ENCODE results near the gene NUDT16L1. TPM values are rescaled to one million over a fixed set of nuclear protein-coding genes. Genes with fewer than 3 reads are reported as not detected.
A peak's percentile ranks its signal among the peaks of the same experiment; 100 is the strongest.

NUDT16L1 gene
- total and polyA plus RNA-seq, 2 donors, result 35.4 to 37.1 TPM

DNA sequence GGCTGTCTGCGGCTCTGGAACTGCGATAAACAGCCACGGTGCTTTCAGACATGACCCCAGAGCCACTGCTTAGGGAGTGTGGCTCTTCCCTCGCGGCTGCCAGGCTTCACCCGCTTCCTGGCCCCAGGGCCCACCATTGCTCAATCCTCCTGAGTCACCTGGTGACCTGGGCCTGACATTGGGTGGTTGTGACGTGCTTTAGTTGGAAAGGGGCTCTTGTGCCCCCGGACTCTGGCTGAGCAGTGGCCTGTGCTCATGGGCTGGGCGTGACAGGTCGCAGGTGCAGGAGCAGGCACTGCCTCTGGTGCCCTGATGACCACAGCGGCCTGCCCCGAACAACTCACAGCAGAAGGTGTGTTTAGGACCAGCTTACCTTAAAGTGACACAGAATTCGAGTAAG is 8.6 kb upstream of the NUDT16L1 start:
- no peak overlapping the region for H3K27ac ChIP-seq (ENCODE audit: low read depth in 1 of 2, low read length in 1 of 2)
- no peaks in the 10 kb centered on the region for H3K27me3 ChIP-seq (ENCODE audit: control insufficient read depth in 2 of 2, insufficient read depth in 1 of 2, low read length in 1 of 2)
- peaks cover 47 to 80% of the 10 kb centered on the region in 2 donors for H3K36me3 ChIP-seq (ENCODE audit: control insufficient read depth in 2 of 2, insufficient read depth in 2 of 2, low read length in 1 of 2)
- H3K4me1 ChIP-seq (ENCODE audit: control insufficient read depth in 2 of 2, insufficient read depth in 2 of 2, low read length in 2 of 2), result peaks cover 0 to 19% of the 10 kb centered on the region in 2 donors
- H3K9me3 ChIP-seq (ENCODE audit: control insufficient read depth in 2 of 2, insufficient read depth in 1 of 2, low read length in 1 of 2), result peaks cover 0 to 4% of the 10 kb centered on the region in 2 donors
- H3K4me3 ChIP-seq (ENCODE audit: low read length in 2 of 2), result no peak overlapping the region
- DNase-seq (ENCODE audit: low read depth in 6 of 9, low spot score in 9 of 9), result no peak
- 98% methylated on average over 13 of the region's 13 CpGs for WGBS

DNA sequence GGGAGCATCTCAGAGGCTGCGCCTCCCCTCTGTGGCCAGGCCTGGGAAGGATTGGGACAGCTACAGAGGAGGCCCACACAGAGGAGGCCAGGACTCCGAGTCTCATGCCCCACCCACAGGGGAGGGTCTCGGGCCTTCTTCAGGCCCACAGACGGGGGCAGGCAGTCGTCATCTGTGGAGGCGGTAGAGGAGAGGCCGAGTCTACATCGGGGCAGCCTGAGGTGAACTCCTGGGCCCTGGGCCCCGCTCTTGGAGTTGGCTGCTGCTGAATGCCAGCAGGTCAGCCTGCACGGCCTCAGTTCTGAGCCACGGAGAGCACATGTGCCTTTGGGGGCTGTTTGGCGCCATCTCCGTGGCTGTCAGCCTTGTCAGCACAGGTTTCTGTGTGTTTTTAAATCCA is 8.1 kb upstream of the NUDT16L1 start:
- no peak overlapping the region for H3K4me3 ChIP-seq (ENCODE audit: low read length in 2 of 2)
- H3K36me3 ChIP-seq (ENCODE audit: control insufficient read depth in 2 of 2, insufficient read depth in 2 of 2, low read length in 1 of 2), result peaks cover 47 to 82% of the 10 kb centered on the region in 2 donors
- H3K4me1 ChIP-seq (ENCODE audit: control insufficient read depth in 2 of 2, insufficient read depth in 2 of 2, low read length in 2 of 2), result peaks cover 0 to 19% of the 10 kb centered on the region in 2 donors
- 98% methylated on average over 13 of the region's 13 CpGs for whole genome bisulfite sequencing
- H3K27ac ChIP-seq (ENCODE audit: low read depth in 1 of 2, low read length in 1 of 2), result peak overlapping the region in 1 of 2 donors; percentile 31
- peaks cover 0 to 4% of the 10 kb centered on the region in 2 donors for H3K9me3 ChIP-seq (ENCODE audit: control insufficient read depth in 2 of 2, insufficient read depth in 1 of 2, low read length in 1 of 2)
- DNase-seq (ENCODE audit: low read depth in 6 of 9, low spot score in 9 of 9), result no peak
- no peaks in the 10 kb centered on the region for H3K27me3 ChIP-seq (ENCODE audit: control insufficient read depth in 2 of 2, insufficient read depth in 1 of 2, low read length in 1 of 2)

DNA sequence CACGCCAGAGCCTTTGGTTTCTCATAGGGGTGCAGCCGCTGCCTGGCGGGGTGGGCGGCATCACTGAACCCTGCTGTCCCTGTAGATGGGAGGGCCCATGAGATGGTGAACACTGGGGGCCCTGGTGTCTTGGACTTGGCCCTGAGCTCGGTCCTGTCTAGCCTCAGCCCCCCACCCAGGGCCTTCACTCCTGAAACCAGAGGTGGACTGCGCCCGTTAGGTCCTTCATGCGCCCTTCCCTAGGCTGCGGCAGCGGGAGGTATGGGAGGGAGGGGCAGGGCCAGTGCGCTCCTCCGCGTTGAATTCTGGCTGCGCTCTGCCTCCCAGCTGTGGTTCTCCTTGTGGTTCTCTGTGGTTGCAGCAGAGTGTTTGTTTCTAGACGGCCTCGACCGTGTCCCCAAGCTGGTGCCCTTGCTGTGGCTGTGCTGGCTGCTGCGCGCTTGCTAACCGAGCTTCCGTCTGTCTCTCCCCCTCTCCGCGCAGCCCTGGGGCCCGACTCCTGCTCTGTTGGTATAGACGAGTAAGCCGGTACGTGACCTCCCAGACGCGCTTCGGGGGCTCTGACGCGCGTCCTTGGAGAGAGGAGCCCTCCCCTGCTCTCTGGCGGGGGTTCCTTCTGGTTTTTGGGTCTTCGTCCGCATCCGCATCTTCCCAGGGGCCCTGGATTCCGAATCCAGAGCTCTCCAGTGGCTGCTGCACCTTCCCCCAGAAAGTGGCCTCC is 7.4 kb upstream of the NUDT16L1 start:
- H3K4me3 ChIP-seq (ENCODE audit: low read length in 2 of 2), result no peak overlapping the region
- peaks cover 47 to 85% of the 10 kb centered on the region in 2 donors for H3K36me3 ChIP-seq (ENCODE audit: control insufficient read depth in 2 of 2, insufficient read depth in 2 of 2, low read length in 1 of 2)
- peaks cover 0 to 19% of the 10 kb centered on the region in 2 donors for H3K4me1 ChIP-seq (ENCODE audit: control insufficient read depth in 2 of 2, insufficient read depth in 2 of 2, low read length in 2 of 2)
- H3K9me3 ChIP-seq (ENCODE audit: control insufficient read depth in 2 of 2, insufficient read depth in 1 of 2, low read length in 1 of 2), result peaks cover 0 to 4% of the 10 kb centered on the region in 2 donors
- no peak overlapping the region for H3K27ac ChIP-seq (ENCODE audit: low read depth in 1 of 2, low read length in 1 of 2)
- no peak for DNase-seq (ENCODE audit: low read depth in 6 of 9, low spot score in 9 of 9)
- no peaks in the 10 kb centered on the region for H3K27me3 ChIP-seq (ENCODE audit: control insufficient read depth in 2 of 2, insufficient read depth in 1 of 2, low read length in 1 of 2)
- 97% methylated on average over 38 of the region's 38 CpGs for WGBS

DNA sequence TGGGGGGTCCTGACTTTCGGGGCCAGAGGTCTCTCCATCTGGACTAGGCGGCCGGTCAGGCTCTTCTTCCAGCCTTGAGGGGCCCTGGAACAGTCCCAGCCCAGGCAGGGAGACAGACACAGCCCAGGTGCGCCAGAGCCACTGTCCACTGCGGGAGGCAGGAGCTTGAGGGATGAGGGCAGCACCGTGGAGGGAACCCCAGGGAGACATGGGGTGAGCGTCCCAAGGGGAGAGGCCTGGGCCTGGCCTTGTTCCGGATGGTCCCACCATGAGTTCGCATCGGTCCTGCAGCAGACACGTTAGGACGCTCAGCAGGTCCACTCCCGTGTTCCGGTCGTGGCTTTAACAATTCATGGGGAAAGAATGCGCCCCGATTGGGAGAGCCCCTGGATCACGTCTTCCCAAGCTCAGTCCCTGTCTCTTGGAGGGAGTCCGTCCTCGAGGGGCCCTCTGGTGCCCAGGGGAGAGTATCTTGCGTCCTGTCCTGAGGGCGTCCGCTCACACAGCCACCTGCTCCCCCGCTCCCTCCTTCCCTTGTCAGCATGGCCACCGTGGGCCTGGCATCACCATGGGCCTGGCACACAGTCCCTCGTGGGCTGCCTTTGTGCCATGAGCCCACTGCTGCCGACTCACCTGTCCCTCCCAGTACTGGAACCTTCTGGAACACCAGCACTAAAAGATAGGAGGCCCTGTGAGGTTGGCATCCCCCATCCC is 6.7 kb upstream of the NUDT16L1 start:
- H3K4me1 ChIP-seq (ENCODE audit: control insufficient read depth in 2 of 2, insufficient read depth in 2 of 2, low read length in 2 of 2), result peaks cover 0 to 13% of the 10 kb centered on the region in 2 donors
- no peaks in the 10 kb centered on the region for H3K27me3 ChIP-seq (ENCODE audit: control insufficient read depth in 2 of 2, insufficient read depth in 1 of 2, low read length in 1 of 2)
- peaks cover 47 to 77% of the 10 kb centered on the region in 2 donors for H3K36me3 ChIP-seq (ENCODE audit: control insufficient read depth in 2 of 2, insufficient read depth in 2 of 2, low read length in 1 of 2)
- DNase-seq (ENCODE audit: low read depth in 6 of 9, low spot score in 9 of 9), result no peak
- H3K27ac ChIP-seq (ENCODE audit: low read depth in 1 of 2, low read length in 1 of 2), result no peak overlapping the region
- 98% methylated on average over 27 of the region's 27 CpGs for WGBS
- H3K4me3 ChIP-seq (ENCODE audit: low read length in 2 of 2), result no peak overlapping the region
- peaks cover 0 to 4% of the 10 kb centered on the region in 2 donors for H3K9me3 ChIP-seq (ENCODE audit: control insufficient read depth in 2 of 2, insufficient read depth in 1 of 2, low read length in 1 of 2)

DNA sequence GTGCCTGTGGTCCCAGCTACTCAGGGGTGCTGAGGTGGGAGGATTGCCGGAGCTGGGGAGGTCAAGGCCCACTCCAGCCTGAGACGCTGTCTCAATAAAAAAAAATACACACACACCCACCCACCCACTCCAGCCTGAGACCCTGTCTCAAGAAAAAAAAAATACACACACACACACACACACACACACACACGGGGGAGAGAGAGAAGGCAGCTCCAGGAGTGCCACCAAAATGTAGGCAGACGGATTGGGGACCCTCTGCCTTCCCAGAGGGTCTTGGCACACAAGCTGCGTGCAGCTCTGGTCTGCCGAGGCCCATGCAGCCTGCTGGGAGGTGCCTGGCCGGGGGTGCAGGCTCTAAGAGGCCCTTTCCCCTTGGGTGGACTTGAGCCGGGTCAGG is 5.9 kb upstream of the NUDT16L1 start:
- H3K27ac ChIP-seq (ENCODE audit: low read depth in 1 of 2, low read length in 1 of 2), result no peak overlapping the region
- no peak for DNase-seq (ENCODE audit: low read depth in 6 of 9, low spot score in 9 of 9)
- peaks cover 47 to 72% of the 10 kb centered on the region in 2 donors for H3K36me3 ChIP-seq (ENCODE audit: control insufficient read depth in 2 of 2, insufficient read depth in 2 of 2, low read length in 1 of 2)
- no peaks in the 10 kb centered on the region for H3K27me3 ChIP-seq (ENCODE audit: control insufficient read depth in 2 of 2, insufficient read depth in 1 of 2, low read length in 1 of 2)
- H3K4me3 ChIP-seq (ENCODE audit: low read length in 2 of 2), result no peak overlapping the region
- H3K9me3 ChIP-seq (ENCODE audit: control insufficient read depth in 2 of 2, insufficient read depth in 1 of 2, low read length in 1 of 2), result peaks cover 0 to 4% of the 10 kb centered on the region in 2 donors
- H3K4me1 ChIP-seq (ENCODE audit: control insufficient read depth in 2 of 2, insufficient read depth in 2 of 2, low read length in 2 of 2), result peaks cover under 1 to 8% of the 10 kb centered on the region in 2 donors
- 96% methylated on average over 8 of the region's 8 CpGs for WGBS

DNA sequence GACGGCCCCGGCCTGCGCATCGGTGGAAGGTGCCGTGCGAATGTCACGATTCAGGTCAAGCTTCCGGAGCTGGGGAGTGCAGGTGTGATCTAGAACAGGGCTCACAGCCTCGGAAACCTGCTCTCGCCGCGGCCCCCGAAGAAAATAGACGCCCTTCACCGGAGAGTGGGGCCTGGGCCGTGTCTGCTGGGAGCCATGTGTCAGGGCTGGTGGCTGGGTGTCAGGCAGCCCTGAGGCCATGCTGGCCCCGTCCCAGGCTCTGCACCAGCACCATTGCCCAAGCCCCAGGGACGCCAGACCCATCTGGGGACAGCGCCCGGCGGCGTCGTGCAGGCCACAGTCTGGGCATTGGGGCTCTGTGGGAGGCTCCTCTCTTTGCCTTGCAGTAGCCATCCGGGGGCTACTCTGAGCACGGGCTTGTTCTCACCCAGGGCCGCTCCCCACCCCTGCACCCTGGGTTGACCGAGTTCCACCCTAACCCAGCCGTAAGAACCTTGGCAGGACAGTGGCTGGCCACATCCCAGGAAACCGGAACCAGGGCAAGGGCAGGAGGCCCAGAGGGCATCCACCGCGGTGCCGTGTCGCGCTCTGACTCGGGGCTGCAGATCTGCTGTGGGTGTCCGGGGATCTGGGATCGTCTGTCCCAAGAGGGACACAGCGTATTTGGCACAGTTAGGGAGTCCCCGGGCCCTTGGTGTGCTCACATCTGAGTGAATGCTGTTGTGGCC is 5.3 kb upstream of the NUDT16L1 start:
- no peak for DNase-seq (ENCODE audit: low read depth in 6 of 9, low spot score in 9 of 9)

DNA sequence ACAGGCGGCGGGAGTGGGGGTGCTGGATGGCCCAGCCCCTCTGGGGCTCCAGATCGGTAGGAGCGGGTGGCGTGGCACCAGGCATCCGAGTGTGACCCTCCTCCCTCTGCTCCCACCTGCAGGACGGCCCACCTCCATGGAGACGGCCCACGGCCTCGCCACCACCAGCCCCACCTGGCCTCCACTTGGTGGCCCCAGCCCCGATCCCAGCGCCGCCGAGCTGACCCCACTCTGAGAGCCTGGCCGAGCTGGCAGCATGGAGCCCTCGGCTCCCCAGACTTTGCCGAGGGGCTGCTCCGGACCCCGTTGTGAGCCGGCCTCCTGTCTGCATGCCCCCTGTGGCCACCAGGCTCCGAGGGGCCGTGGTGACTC is 4.7 kb upstream of the NUDT16L1 start:
- WGBS, result 97% methylated on average over 22 of the region's 22 CpGs
- Histone ChIP-seq H3K27me3 (ENCODE audit: control insufficient read depth in 2 of 2, insufficient read depth in 1 of 2, low read length in 1 of 2) (no peaks in the 10 kb centered on the region), H3K27ac (ENCODE audit: low read depth in 1 of 2, low read length in 1 of 2) (no peak overlapping the region), H3K4me3 (ENCODE audit: low read length in 2 of 2) (no peak overlapping the region), H3K4me1 (ENCODE audit: control insufficient read depth in 2 of 2, insufficient read depth in 2 of 2, low read length in 2 of 2) (peaks cover 6 to 10% of the 10 kb centered on the region in 2 donors), H3K9me3 (ENCODE audit: control insufficient read depth in 2 of 2, insufficient read depth in 1 of 2, low read length in 1 of 2) (peaks cover 0 to 4% of the 10 kb centered on the region in 2 donors), H3K36me3 (ENCODE audit: control insufficient read depth in 2 of 2, insufficient read depth in 2 of 2, low read length in 1 of 2) (peaks cover 37 to 60% of the 10 kb centered on the region in 2 donors)
- DNase-seq (ENCODE audit: low read depth in 6 of 9, low spot score in 9 of 9), result no peak

More for the DNA sequence above, 5.3 kb upstream of the NUDT16L1 start:
- Histone ChIP-seq H3K4me1 (ENCODE audit: control insufficient read depth in 2 of 2, insufficient read depth in 2 of 2, low read length in 2 of 2) (peaks cover 6 to 9% of the 10 kb centered on the region in 2 donors), H3K4me3 (ENCODE audit: low read length in 2 of 2) (no peak overlapping the region), H3K27me3 (ENCODE audit: control insufficient read depth in 2 of 2, insufficient read depth in 1 of 2, low read length in 1 of 2) (no peaks in the 10 kb centered on the region), H3K36me3 (ENCODE audit: control insufficient read depth in 2 of 2, insufficient read depth in 2 of 2, low read length in 1 of 2) (peaks cover 41 to 65% of the 10 kb centered on the region in 2 donors), H3K27ac (ENCODE audit: low read depth in 1 of 2, low read length in 1 of 2) (no peak overlapping the region), H3K9me3 (ENCODE audit: control insufficient read depth in 2 of 2, insufficient read depth in 1 of 2, low read length in 1 of 2) (peaks cover 0 to 4% of the 10 kb centered on the region in 2 donors)
- WGBS, result 98% methylated on average over 39 of the region's 39 CpGs

DNA sequence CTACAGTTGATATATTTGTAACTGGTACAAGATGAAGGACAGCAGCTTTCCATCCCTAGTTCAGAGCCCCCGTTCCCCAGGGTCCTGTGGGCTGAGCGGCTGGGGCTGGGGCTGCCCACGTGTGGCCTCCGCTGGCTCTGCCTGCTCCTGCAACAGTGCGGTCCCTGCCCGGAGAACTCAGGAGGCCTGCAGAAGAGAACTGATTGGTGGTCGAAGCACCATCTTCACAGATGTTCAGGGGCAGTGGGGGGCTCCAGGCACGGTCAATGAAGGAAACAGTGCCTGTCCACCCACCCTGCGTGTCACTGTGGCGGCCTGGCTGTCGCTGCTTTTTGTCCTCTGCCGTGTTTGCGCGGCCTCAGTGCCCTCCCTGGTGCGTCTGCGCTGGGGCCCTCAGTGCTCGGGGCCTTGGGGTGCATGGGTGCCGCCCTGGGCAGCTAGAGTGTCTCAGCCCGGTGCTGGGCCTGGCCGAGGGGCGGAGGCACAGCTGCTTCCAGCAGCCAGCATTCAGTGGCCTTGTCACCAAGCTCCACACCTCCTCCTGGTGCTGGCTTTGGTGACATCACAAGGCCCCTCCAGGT is 4.2 kb upstream of the NUDT16L1 start:
- peaks cover 6 to 10% of the 10 kb centered on the region in 2 donors for H3K4me1 ChIP-seq (ENCODE audit: control insufficient read depth in 2 of 2, insufficient read depth in 2 of 2, low read length in 2 of 2)
- H3K9me3 ChIP-seq (ENCODE audit: control insufficient read depth in 2 of 2, insufficient read depth in 1 of 2, low read length in 1 of 2), result peaks cover 0 to under 1% of the 10 kb centered on the region in 2 donors
- 98% methylated on average over 21 of the region's 21 CpGs for WGBS
- no peaks in the 10 kb centered on the region for H3K27me3 ChIP-seq (ENCODE audit: control insufficient read depth in 2 of 2, insufficient read depth in 1 of 2, low read length in 1 of 2)
- no peak overlapping the region for H3K4me3 ChIP-seq (ENCODE audit: low read length in 2 of 2)
- H3K36me3 ChIP-seq (ENCODE audit: control insufficient read depth in 2 of 2, insufficient read depth in 2 of 2, low read length in 1 of 2), result peaks cover 34 to 55% of the 10 kb centered on the region in 2 donors
- no peak overlapping the region for H3K27ac ChIP-seq (ENCODE audit: low read depth in 1 of 2, low read length in 1 of 2)
- DNase-seq (ENCODE audit: low read depth in 6 of 9, low spot score in 9 of 9), result no peak

Data from thymus (tissue), 11 donors.